Activated T-helper 2 cell treated with anti-CD3 and anti-CD28 coated beads, Interferon-gamma antibody, Interleukin-2, Interleukin-4, amounts not matched to agents 10 μg/mL and 5 μg/mL and 100 μg/mL, durations not matched to agents 14 hours and 24 hours and 36 hours (primary cell): ENCODE measurements around the gene HTT. TPM values are rescaled to one million over a fixed set of nuclear protein-coding genes. Genes with fewer than 3 reads are reported as not detected.

Source experiments
- DNase-seq: peaks from one replicate; pipeline ENCODE4 v3.0.0; 2021; ENCODE audit warnings: low spot score
- H3K27ac Mint-ChIP-seq: one replicate; pipeline ENCODE4 v1.8.0; 2021; ENCODE audit warnings: mixed read lengths
- H3K27me3 Mint-ChIP-seq: one replicate; pipeline ENCODE4 v1.8.0; 2021; ENCODE audit warnings: low read depth, mixed read lengths
- H3K36me3 Mint-ChIP-seq: one replicate; pipeline ENCODE4 v1.8.0; 2021; ENCODE audit warnings: low read depth, mixed read lengths
- H3K4me1 Mint-ChIP-seq: one replicate; pipeline ENCODE4 v1.8.0; 2021; ENCODE audit warnings: low read depth, mixed read lengths
- H3K4me3 Mint-ChIP-seq: one replicate; pipeline ENCODE4 v1.8.0; 2021; ENCODE audit warnings: low read depth, mild to moderate bottlenecking, moderate library complexity, mixed read lengths
- H3K9me3 Mint-ChIP-seq: one replicate; pipeline ENCODE4 v1.8.0; 2021; ENCODE audit warnings: mixed read lengths
- intact Hi-C: fragments of 100-400 bp; cut with micrococcal nuclease; formaldehyde crosslinking; loops from one replicate; pipeline ENCODE4 v1.15.1; 2023
- total RNA-seq: library from RNA; stranded (reverse); gene quantifications from 2 replicates; pipeline ENCODE4 v1.2.3, GENCODE V29; 2022

Gene HTT
- total RNA-seq, 1 donor from 2014 or later: 65.3 TPM

- H3K9me3 Mint-ChIP-seq: no peaks in the 10 kb centered on the region
- peaks cover 9% of the 10 kb centered on the region for H3K4me1 Mint-ChIP-seq
- H3K4me3 Mint-ChIP-seq: no peak overlapping the region
- H3K27ac Mint-ChIP-seq: peak overlapping the region; percentile 46
- peaks cover 45% of the 10 kb centered on the region for H3K36me3 Mint-ChIP-seq
- DNase-seq: peak; percentile 77
- intact Hi-C loops: loop anchor here (1.0 to 2.0 kb wide), 3 partner anchors 30 to 336 kb away; no protein-coding TSS in a partner anchor
- no peaks in the 10 kb centered on the region for H3K27me3 Mint-ChIP-seq
Measured at GRCh38 chr4:3106339-3107186, 32.1 kb downstream of the HTT start.

DNA sequence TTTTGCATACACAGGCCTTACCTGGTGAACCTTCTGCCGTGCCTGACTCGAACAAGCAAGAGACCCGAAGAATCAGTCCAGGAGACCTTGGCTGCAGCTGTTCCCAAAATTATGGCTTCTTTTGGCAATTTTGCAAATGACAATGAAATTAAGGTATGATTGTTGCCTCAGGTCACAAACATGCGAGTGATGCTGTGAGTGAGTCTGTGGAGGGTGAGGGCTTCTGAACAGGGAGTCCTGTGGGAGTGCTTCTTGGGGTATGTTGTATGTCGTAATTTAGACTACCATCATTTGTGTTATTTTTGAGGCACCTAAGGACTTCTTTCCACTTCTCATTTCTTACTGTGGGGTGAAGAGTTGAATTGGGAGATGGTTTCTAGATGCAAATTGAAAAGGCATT lies 32.8 kb downstream of the HTT start:
- no peaks in the 10 kb centered on the region for H3K27me3 Mint-ChIP-seq
- no peak overlapping the region for H3K27ac Mint-ChIP-seq
- DNase-seq: no peak
- H3K9me3 Mint-ChIP-seq: no peaks in the 10 kb centered on the region
- H3K4me3 Mint-ChIP-seq: no peak overlapping the region
- intact Hi-C loops: loop anchor here (2.0 kb wide), 1 partner anchor 336 kb away; no protein-coding TSS in a partner anchor
- H3K36me3 Mint-ChIP-seq: peaks cover 47% of the 10 kb centered on the region
- H3K4me1 Mint-ChIP-seq: peaks cover 12% of the 10 kb centered on the region

GRCh38 chr4:3107691-3108121 lies 33.2 kb downstream of the HTT start:
- no peaks in the 10 kb centered on the region for H3K9me3 Mint-ChIP-seq
- intact Hi-C loops: loop anchor here (2.0 kb wide), 1 partner anchor 335 kb away; no protein-coding TSS in a partner anchor
- no peak for DNase-seq
- H3K27ac Mint-ChIP-seq: no peak overlapping the region
- peaks cover 49% of the 10 kb centered on the region for H3K36me3 Mint-ChIP-seq
- no peaks in the 10 kb centered on the region for H3K27me3 Mint-ChIP-seq
- H3K4me1 Mint-ChIP-seq: peaks cover 12% of the 10 kb centered on the region
- no peak overlapping the region for H3K4me3 Mint-ChIP-seq

DNA sequence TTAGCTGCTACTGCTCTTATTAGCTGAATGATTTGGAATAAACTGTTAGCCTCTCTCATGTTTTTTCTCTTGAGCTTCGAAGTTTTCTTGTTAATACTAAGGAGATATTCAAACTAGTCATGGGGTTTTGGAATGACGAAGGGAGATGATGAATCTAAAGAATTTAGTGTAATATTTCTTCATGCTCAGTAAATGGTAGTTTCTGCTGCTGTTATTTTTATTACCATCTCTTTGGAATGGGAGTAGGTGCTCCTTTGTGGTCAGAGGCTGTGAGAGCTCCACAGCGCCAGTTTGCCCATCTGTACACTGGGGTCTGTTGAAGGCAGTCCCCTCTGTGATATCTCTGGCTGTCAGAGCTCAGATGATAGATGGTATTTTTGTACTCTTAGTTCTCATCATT lies 33.7 kb downstream of the HTT start:
- intact Hi-C loops: no loop called here
- H3K27ac Mint-ChIP-seq: no peak overlapping the region
- H3K4me3 Mint-ChIP-seq: no peak overlapping the region
- H3K4me1 Mint-ChIP-seq: peaks cover 12% of the 10 kb centered on the region
- H3K9me3 Mint-ChIP-seq: no peaks in the 10 kb centered on the region
- peaks cover 47% of the 10 kb centered on the region for H3K36me3 Mint-ChIP-seq
- no peaks in the 10 kb centered on the region for H3K27me3 Mint-ChIP-seq
- DNase-seq: no peak

- DNase-seq: no peak
- H3K27me3 Mint-ChIP-seq: no peaks in the 10 kb centered on the region
- H3K27ac Mint-ChIP-seq: no peak overlapping the region
- H3K9me3 Mint-ChIP-seq: no peaks in the 10 kb centered on the region
- H3K36me3 Mint-ChIP-seq: peaks cover 59% of the 10 kb centered on the region
- no peak overlapping the region for H3K4me3 Mint-ChIP-seq
- intact Hi-C loops: no loop called here
- H3K4me1 Mint-ChIP-seq: peaks cover 14% of the 10 kb centered on the region
Measured at GRCh38 chr4:3111461-3111860, 37.0 kb downstream of the HTT start.

DNA sequence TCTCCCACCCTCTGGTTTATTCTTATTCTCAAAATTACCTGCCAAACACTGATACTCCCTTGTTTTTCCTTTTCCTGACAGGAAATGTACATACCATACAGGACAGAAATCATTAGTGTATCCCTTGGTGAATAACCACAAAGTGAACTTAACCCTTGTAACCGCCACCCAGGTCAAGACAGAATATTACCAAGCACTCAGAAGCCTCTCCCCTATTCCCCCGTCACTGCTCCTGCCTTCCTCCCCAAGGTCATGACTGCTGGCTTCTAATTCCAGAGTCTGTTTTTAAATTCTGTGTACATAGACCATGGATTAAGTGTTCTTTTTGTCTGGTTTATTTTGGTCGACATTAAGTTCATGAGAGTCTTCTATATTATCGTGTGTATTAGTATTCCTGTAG lies 37.7 kb downstream of the HTT start:
- intact Hi-C loops: no loop called here
- H3K4me1 Mint-ChIP-seq: peaks cover 12% of the 10 kb centered on the region

DNA sequence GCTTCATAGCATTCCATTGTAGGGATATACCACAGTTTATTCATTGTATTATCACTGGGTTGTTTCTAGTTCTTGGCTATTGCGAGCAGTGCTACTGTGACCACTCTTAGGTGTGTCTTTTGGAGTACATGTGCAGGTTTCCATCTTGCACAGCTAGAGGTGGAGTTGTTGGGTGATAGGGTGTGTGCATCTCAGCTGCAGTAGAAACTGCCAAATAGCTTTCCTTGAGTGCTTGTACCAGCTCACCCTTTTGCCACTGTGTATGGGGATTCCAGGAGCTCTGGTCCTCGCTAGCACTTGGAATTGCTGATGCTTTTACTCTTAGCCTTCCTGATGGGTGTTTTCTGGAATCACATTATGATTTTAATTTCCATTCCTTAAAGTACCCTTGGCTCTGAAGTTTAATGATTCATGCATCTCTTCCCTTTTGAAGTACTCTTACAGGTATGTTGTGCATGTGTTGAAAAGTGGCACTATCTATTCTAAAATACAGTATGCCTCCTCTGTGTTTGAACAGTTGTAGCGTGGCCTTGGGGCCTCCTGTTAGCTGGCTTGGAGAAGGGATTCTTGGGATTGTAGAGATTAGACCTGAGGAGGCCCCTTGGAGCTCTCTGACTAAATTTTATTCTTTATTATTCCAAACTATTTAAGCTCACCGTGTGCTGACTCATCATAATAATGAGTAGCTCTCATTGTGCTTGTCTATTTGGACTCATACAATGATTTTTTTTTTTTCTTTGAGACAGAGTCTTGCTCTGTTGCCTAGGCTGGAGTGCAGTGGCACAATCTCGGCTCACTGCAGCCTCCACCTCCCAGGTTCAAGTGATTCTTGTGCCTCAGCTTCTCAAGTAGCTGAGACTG lies 38.4 kb downstream of the HTT start:
- Mint-ChIP-seq H3K36me3 (peaks cover 58% of the 10 kb centered on the region), H3K4me3 (no peak overlapping the region), H3K4me1 (peaks cover 10% of the 10 kb centered on the region), H3K27me3 (no peaks in the 10 kb centered on the region), H3K9me3 (no peaks in the 10 kb centered on the region), H3K27ac (no peak overlapping the region)
- intact Hi-C loops: no loop called here
- no peak for DNase-seq

More for the DNA sequence above, 37.7 kb downstream of the HTT start:
- H3K27ac Mint-ChIP-seq: no peak overlapping the region
- H3K9me3 Mint-ChIP-seq: no peaks in the 10 kb centered on the region
- H3K36me3 Mint-ChIP-seq: peaks cover 62% of the 10 kb centered on the region
- H3K4me3 Mint-ChIP-seq: no peak overlapping the region
- DNase-seq: no peak
- H3K27me3 Mint-ChIP-seq: no peaks in the 10 kb centered on the region

- Mint-ChIP-seq H3K36me3 (peaks cover 55% of the 10 kb centered on the region), H3K4me1 (peaks cover 12% of the 10 kb centered on the region)
- DNase-seq: no peak
Measured at GRCh38 chr4:3114377-3114776, 39.9 kb downstream of the HTT start.

DNA sequence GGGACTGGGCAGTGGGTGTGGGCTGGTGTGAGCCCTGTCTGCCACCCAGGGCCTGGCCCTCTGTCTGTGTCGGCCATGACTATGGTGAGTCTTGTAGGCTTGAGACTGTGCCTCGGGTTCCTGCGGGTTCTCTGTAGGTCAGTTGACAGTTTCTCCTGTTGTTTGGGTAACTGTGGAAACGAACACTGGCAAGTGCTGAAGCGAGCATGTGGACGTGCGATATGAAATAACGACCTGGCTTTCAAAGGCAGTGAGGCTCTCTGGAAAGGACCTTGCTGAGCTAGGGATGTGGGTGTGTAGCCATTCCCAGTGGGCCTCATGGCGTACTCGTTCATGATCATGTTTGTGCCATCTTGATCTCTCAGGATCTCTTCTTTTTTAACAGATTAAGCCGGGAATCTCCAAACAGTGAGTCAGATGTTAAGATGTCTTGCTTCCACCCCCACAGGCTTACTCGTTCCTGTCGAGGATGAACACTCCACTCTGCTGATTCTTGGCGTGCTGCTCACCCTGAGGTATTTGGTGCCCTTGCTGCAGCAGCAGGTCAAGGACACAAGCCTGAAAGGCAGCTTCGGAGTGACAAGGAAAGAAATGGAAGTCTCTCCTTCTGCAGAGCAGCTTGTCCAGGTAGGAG lies 41.3 kb downstream of the HTT start:
- Mint-ChIP-seq H3K9me3 (no peaks in the 10 kb centered on the region), H3K4me3 (no peak overlapping the region), H3K27me3 (no peaks in the 10 kb centered on the region), H3K27ac (peak overlapping the region; percentile 3), H3K4me1 (peaks cover 10% of the 10 kb centered on the region), H3K36me3 (peaks cover 56% of the 10 kb centered on the region)
- DNase-seq: no peak
- intact Hi-C loops: no loop called here

More at GRCh38 chr4:3114377-3114776, 39.9 kb downstream of the HTT start:
- no peaks in the 10 kb centered on the region for H3K27me3 Mint-ChIP-seq
- H3K4me3 Mint-ChIP-seq: no peak overlapping the region
- intact Hi-C loops: no loop called here
- H3K27ac Mint-ChIP-seq: no peak overlapping the region
- H3K9me3 Mint-ChIP-seq: no peaks in the 10 kb centered on the region

DNA sequence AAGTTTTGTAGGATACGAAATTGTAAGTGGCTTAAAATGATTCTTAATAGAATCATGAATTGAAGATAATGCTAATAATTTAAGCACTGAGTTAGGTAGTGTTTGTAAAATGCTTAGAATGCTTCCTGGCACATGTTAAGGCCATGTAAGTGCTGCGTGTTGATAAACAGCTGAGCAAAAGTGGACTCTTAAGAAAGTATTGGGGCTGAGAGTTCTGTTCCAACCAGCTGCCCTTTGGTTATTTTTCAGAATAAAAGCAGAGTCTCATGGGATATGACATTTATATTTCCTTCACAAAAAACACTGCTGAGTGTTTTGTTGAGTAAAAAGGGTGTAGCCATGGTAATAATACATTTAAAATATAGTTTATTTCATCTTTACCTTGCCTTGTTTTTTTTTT lies 42.5 kb downstream of the HTT start:
- Mint-ChIP-seq H3K4me3 (no peak overlapping the region), H3K27ac (no peak overlapping the region), H3K27me3 (no peaks in the 10 kb centered on the region), H3K9me3 (no peaks in the 10 kb centered on the region), H3K4me1 (peaks cover 11% of the 10 kb centered on the region), H3K36me3 (peaks cover 60% of the 10 kb centered on the region)
- intact Hi-C loops: no loop called here
- DNase-seq: no peak

GRCh38 chr4:3118312-3118711 lies 43.8 kb downstream of the HTT start:
- Mint-ChIP-seq H3K9me3 (no peaks in the 10 kb centered on the region), H3K27ac (no peak overlapping the region), H3K36me3 (peaks cover 65% of the 10 kb centered on the region), H3K4me1 (peaks cover 20% of the 10 kb centered on the region), H3K27me3 (no peaks in the 10 kb centered on the region), H3K4me3 (no peak overlapping the region)
- DNase-seq: no peak
- intact Hi-C loops: no loop called here

DNA sequence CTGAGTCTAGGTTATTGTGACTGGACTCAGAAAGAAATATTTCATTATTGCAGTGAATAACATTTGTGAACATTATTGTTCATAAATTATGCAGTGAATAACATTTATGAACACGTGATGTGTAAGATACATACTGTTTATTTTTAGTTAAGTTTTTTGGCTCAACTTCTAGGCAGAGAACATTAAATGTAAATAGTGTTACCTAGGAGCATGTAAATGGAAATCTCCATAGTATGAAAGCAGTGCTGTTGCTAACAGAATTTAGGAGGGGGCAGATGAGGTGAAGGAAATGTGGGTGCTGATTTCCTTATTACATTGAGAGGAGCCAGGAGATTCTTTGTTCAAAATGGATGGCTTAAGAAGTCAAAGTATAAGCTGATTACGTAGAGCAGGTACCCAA lies 45.0 kb downstream of the HTT start:
- H3K27ac Mint-ChIP-seq: no peak overlapping the region
- H3K4me3 Mint-ChIP-seq: no peak overlapping the region
- H3K4me1 Mint-ChIP-seq: peaks cover 28% of the 10 kb centered on the region
- intact Hi-C loops: no loop called here
- peaks cover 71% of the 10 kb centered on the region for H3K36me3 Mint-ChIP-seq
- DNase-seq: no peak
- H3K9me3 Mint-ChIP-seq: no peaks in the 10 kb centered on the region
- no peaks in the 10 kb centered on the region for H3K27me3 Mint-ChIP-seq
